ENCODE data around the gene NEMP2. TPM values are rescaled to one million over a fixed set of nuclear protein-coding genes. Genes with fewer than 3 reads are reported as not detected.

NEMP2 gene, protein sequence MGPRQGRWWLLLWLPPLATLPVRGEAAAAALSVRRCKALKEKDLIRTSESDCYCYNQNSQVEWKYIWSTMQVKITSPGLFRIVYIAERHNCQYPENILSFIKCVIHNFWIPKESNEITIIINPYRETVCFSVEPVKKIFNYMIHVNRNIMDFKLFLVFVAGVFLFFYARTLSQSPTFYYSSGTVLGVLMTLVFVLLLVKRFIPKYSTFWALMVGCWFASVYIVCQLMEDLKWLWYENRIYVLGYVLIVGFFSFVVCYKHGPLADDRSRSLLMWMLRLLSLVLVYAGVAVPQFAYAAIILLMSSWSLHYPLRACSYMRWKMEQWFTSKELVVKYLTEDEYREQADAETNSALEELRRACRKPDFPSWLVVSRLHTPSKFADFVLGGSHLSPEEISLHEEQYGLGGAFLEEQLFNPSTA
- total RNA-seq: 1 to 10 TPM; 1.6 to 3.4 (median 2.9) TPM

DNA sequence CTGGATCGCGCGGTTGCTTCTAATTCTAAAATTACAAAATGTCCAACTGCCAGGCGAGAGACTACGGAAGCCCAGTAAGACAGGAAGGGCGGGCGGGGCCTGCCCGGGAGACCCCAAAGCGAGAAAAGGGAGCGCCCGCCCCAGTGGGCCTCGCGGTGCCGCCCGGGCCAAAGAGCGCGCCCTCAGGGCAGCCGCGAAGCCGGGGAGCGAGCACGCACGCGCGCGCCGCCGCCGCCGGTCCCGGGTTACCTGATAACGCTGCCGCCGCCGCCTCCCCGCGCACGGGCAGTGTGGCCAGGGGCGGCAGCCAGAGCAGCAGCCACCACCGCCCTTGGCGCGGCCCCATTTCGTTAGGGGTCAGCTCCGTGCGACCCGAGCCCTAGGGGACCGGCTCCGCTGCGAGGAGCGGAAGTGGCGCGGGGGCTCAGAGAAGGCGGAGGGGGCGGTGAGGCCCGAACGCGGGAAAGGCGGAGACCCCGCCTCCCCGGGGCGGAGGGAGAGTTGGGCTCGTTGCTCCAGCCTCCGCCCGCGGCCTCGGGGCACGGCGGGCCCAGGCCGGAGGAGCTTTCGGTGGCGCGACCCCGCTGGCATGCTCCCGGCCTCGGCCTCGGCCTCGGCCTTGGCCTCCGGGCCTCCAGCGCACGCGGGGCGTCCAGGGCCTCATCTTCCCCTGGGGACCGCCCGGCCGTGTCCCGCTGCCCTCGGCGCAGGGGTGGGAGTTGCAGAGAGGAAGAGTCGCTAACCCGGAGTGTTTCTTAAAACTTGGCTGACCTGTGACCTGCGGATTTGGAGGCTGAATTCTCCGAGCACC, at the start of gene NEMP2:
Gene NEMP2 (minus strand): TSS at position 413 of the 811 bp plus-strand sequence. CDS start 67 bp downstream, at position 346.
- TF ChIP-seq POLR2AphosphoS5 (IDR thresholded peaks at IDR 0.05) (peak; percentile 52 to 77 (median 57)), POLR2A (IDR thresholded peaks at IDR 0.05) (peak in 1 of 2 donors; percentile 60), EP300 (IDR thresholded peaks at IDR 0.05) (no peak)
- TF ChIP-seq, protein P1, sequence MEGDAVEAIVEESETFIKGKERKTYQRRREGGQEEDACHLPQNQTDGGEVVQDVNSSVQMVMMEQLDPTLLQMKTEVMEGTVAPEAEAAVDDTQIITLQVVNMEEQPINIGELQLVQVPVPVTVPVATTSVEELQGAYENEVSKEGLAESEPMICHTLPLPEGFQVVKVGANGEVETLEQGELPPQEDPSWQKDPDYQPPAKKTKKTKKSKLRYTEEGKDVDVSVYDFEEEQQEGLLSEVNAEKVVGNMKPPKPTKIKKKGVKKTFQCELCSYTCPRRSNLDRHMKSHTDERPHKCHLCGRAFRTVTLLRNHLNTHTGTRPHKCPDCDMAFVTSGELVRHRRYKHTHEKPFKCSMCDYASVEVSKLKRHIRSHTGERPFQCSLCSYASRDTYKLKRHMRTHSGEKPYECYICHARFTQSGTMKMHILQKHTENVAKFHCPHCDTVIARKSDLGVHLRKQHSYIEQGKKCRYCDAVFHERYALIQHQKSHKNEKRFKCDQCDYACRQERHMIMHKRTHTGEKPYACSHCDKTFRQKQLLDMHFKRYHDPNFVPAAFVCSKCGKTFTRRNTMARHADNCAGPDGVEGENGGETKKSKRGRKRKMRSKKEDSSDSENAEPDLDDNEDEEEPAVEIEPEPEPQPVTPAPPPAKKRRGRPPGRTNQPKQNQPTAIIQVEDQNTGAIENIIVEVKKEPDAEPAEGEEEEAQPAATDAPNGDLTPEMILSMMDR (IDR thresholded peaks at IDR 0.05): no peak
- peak within 1 kb of the TSS; percentile 98 for H3K27ac ChIP-seq
- H3K4me3 ChIP-seq: peak within 1 kb of the TSS; percentile 90
- peak; percentile 84 to 85 for DNase-seq (ENCODE audit: low spot score in 2 of 2)
- peaks cover 38% of the 10 kb centered on the region for H3K4me1 ChIP-seq
- no peaks in the 10 kb centered on the region for H3K36me3 ChIP-seq
- H3K27me3 ChIP-seq: no peaks in the 10 kb centered on the region
- 0% methylated on average over 39 of the region's 92 CpGs for WGBS
- peaks cover 13% of the 10 kb centered on the region for H3K9me3 ChIP-seq

DNA sequence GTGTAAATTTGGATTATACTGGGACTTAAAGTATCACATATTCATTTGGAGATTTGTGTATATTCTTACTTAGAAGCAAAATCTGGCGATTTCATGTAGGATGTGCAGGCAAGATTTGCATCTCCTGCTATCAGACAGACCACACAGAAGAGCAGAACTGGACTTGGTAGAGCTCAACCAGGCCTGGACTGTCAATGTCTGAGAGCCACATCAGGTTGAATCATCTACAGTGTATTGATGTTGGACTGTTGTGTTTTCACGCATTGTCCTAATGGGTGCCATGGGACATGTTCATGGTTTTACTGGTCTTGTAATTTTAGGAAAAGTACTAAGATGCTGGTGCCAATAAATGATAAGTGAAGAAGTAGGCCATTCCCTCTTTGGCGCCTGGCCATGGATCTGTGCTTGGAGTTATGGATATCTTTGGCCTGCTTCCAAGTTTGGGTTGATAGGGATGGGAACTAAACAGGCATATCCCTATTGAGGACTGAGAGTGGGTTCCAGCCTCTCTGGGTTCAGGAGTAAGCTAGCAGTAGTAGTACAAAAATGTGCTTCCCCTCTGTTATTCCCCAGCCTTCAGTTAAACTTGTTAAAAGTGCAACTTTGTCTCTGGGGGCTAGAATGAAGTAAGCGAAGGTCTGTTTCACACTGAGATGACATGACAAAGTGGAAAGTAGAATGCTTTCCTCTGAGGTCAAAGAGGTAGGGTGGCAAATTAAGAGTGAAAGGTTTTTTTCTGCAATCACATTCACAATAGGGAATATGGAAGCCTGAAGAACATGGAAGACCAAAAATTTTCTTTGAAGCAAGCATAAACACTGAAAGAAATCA, 49.2 kb upstream of the NEMP2 start:
- no peak for DNase-seq (ENCODE audit: low spot score in 2 of 2)
- no peak overlapping the region for H3K4me3 ChIP-seq
- peaks cover 22% of the 10 kb centered on the region for H3K4me1 ChIP-seq
- no peak for TF ChIP-seq POLR2AphosphoS5 (IDR thresholded peaks at IDR 0.05)
- TF ChIP-seq, protein P1 (IDR thresholded peaks at IDR 0.05): no peak
- no peaks in the 10 kb centered on the region for H3K27me3 ChIP-seq
- no peak overlapping the region for H3K27ac ChIP-seq
- no peaks in the 10 kb centered on the region for H3K36me3 ChIP-seq
- H3K9me3 ChIP-seq: no peaks in the 10 kb centered on the region
- WGBS: 84% methylated on average over 4 of the region's 4 CpGs

DNA sequence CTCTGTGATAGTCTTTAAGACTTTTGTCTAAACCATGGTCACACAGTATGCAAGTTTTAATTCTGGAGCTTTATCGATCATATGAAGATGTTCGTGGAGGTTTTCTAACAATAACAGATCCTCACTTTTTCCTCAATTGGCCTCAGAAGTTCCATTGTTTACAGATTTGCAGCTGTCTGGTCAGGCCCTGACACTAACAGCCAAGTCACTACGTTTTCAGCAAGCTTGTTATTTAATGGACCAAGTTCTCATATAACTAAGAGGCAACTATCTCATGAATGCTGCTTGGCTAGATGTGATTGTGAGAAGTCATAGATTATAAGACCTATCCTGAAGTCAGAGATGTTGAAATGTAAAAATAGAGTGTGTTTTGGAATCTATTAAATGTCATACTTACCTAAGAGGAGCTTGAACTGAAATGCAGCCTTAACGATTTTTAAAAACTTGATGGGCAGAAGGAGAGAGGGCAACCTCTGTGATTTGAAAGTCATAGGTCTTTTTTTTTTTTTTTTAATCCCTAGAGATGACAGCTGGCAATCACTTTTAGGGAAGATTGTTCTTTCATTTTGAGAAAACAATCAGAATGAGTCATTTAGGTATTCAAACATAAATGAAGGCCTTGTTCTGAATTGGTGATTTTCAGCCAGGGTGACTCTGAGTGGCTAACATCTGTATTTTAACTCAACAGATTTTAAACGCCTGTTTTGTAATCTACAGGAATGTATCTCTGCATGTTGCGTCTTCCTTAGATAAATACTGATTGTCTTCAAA, 48.4 kb upstream of the NEMP2 start:
- Histone ChIP-seq H3K4me1 (peaks cover 30% of the 10 kb centered on the region), H3K36me3 (no peaks in the 10 kb centered on the region), H3K27ac (no peak overlapping the region), H3K4me3 (no peak overlapping the region), H3K9me3 (no peaks in the 10 kb centered on the region), H3K27me3 (no peaks in the 10 kb centered on the region)
- TF ChIP-seq, protein P1 (IDR thresholded peaks at IDR 0.05): no peak
- TF ChIP-seq POLR2A (IDR thresholded peaks at IDR 0.05) (no peak), POLR2AphosphoS5 (IDR thresholded peaks at IDR 0.05) (no peak), EP300 (IDR thresholded peaks at IDR 0.05) (no peak)
- DNase-seq (ENCODE audit: low spot score in 2 of 2): no peak
- 67% methylated on average over 6 of the region's 6 CpGs for WGBS

DNA sequence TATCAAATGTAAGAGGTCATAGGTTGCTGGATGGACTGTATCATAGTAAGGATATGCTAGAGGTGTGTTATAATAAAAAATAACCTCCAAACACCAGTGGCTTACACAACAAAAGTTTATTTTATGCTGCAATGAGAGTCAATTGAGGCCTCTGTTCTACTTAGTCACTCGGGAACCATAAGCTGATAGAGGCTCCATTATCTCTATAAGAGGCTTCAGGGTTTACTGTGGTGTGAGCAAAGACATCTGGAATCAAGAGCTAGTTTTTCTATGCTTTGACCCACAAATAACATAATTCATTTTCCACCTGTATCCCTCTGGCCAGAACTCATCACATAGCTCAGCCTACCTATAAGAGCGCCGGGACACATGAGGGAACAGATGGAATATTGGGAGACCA, 47.5 kb upstream of the NEMP2 start:
- no peak for TF ChIP-seq POLR2A (IDR thresholded peaks at IDR 0.05)
- TF ChIP-seq, protein P1 (IDR thresholded peaks at IDR 0.05): no peak
- TF ChIP-seq POLR2AphosphoS5 (IDR thresholded peaks at IDR 0.05): no peak
- TF ChIP-seq EP300 (IDR thresholded peaks at IDR 0.05): no peak
- Histone ChIP-seq H3K27ac (no peak overlapping the region), H3K4me1 (peaks cover 39% of the 10 kb centered on the region), H3K36me3 (no peaks in the 10 kb centered on the region), H3K9me3 (no peaks in the 10 kb centered on the region), H3K27me3 (no peaks in the 10 kb centered on the region), H3K4me3 (no peak overlapping the region)
- DNase-seq (ENCODE audit: low spot score in 2 of 2): no peak
- WGBS: 92% methylated on average over 3 of the region's 3 CpGs

All from suprapubic skin (tissue), 4 donors.